HFF-Myc (cell line): ENCODE data around the gene RFTN1.

Experiments used
- DNase-seq: peaks from one replicate; pipeline ENCODE4 v3.0.0-alpha.2; 2011; ENCODE audit warnings: low read depth; ENCODE audit errors: extremely low read depth
- H3K4me3 ChIP-seq: replicated peaks from 2 replicates; pipeline ENCODE4 v1.5.1; 2011; ENCODE audit warnings: low read depth, mild to moderate bottlenecking, control low read depth, low read length
- CTCF ChIP-seq: IDR thresholded peaks from 2 replicates; pipeline ENCODE4 v1.5.1; 2012; ENCODE audit warnings: mild to moderate bottlenecking, low read depth, low read length, control low read depth; ENCODE audit errors: missing control alignments

The RFTN1 gene

GRCh38 chr3:16301507-16301906 lies 212.0 kb downstream of the RFTN1 start:
- no peak for TF ChIP-seq CTCF
- DNase-seq: no peak
- no peak overlapping the region for H3K4me3 ChIP-seq

GRCh38 chr3:16300881-16301359 lies 212.6 kb downstream of the RFTN1 start:
- TF ChIP-seq CTCF: no peak
- no peak overlapping the region for H3K4me3 ChIP-seq
- no peak for DNase-seq

GRCh38 chr3:16300307-16300706 lies 213.2 kb downstream of the RFTN1 start:
- no peak for TF ChIP-seq CTCF
- no peak overlapping the region for H3K4me3 ChIP-seq
- DNase-seq: no peak

- no peak overlapping the region for H3K4me3 ChIP-seq
- DNase-seq: no peak
- no peak for TF ChIP-seq CTCF
These were observed 213.8 kb downstream of the RFTN1 start for GRCh38 chr3:16299746-16300145.

GRCh38 chr3:16298891-16299290 lies 214.6 kb downstream of the RFTN1 start:
- no peak overlapping the region for H3K4me3 ChIP-seq
- TF ChIP-seq CTCF: no peak
- DNase-seq: no peak

- H3K4me3 ChIP-seq: no peak overlapping the region
- DNase-seq: no peak
- TF ChIP-seq CTCF: no peak
These were observed 215.3 kb downstream of the RFTN1 start for GRCh38 chr3:16297997-16298885.
